Natural killer cell (primary cell): ENCODE measurements around the gene DOCK9. TPM values are rescaled to one million over a fixed set of nuclear protein-coding genes. Genes with fewer than 3 reads are reported as not detected.

Source experiments
- ATAC-seq, 3 donors: fragments of 150-1000 bp in 2 of 3; fragments of 200-7000 bp in 1 of 3; cut with Tn5 transposase; 1 replicate in 1 of 3; 2 replicates in 2 of 3; pipeline ENCODE4 v1.10.0; 2021; ENCODE audit warnings: mild to moderate bottlenecking in 2 of 3, moderate library complexity in 2 of 3
- DNase-seq, 2 donors: peaks; one replicate each; pipeline versions ENCODE4 v3.0.0 to v3.0.0-alpha.2; 2013 to 2021; ENCODE audit warnings: mixed read lengths in 1 of 2
- H3K27ac ChIP-seq: one replicate; pipeline ENCODE4 v1.5.1; 2013; ENCODE audit warnings: mild to moderate bottlenecking, low read length
- H3K27me3 ChIP-seq: one replicate; pipeline ENCODE4 v1.6.1; 2013; ENCODE audit warnings: low read length; ENCODE audit not compliant: control insufficient read depth, insufficient read depth
- H3K36me3 ChIP-seq: one replicate; pipeline ENCODE4 v1.6.1; 2013; ENCODE audit warnings: low read length; ENCODE audit not compliant: control insufficient read depth, insufficient read depth
- H3K4me1 ChIP-seq: one replicate; pipeline ENCODE4 v1.6.1; 2013; ENCODE audit warnings: low read length; ENCODE audit not compliant: control insufficient read depth, insufficient read depth
- H3K4me3 ChIP-seq: one replicate; pipeline ENCODE4 v1.5.1; 2013; ENCODE audit warnings: low read length
- H3K9me3 ChIP-seq: one replicate; pipeline ENCODE4 v1.6.1; 2013; ENCODE audit warnings: low read length; ENCODE audit not compliant: control insufficient read depth, insufficient read depth
- H3K27ac Mint-ChIP-seq, 2 donors: one replicate each; pipeline ENCODE4 v1.8.0; 2022; ENCODE audit warnings: mild to moderate bottlenecking in 2 of 2, mixed read lengths in 2 of 2, moderate library complexity in 1 of 2
- H3K27me3 Mint-ChIP-seq, 2 donors: one replicate each; pipeline ENCODE4 v1.8.0; 2022; ENCODE audit warnings: low read depth in 2 of 2, mixed read lengths in 2 of 2
- H3K36me3 Mint-ChIP-seq: one replicate; pipeline ENCODE4 v1.8.0; 2022; ENCODE audit warnings: mixed read lengths
- H3K4me1 Mint-ChIP-seq, 2 donors: one replicate each; pipeline ENCODE4 v1.8.0; 2022; ENCODE audit warnings: mixed read lengths in 2 of 2
- H3K4me3 Mint-ChIP-seq: one replicate; pipeline ENCODE4 v1.8.0; 2022; ENCODE audit warnings: mild to moderate bottlenecking, moderate library complexity, mixed read lengths
- H3K9me3 Mint-ChIP-seq, 2 donors: one replicate each; pipeline ENCODE4 v1.8.0; 2022; ENCODE audit warnings: mixed read lengths in 2 of 2
- CTCF ChIP-seq: fragments of 200-600 bp; IDR thresholded peaks from one replicate; pipeline ENCODE4 v1.8.0; 2022; ENCODE audit warnings: antibody characterized with exemption
- WGBS: methylation state at CpG from one replicate; pipeline ENCODE4 v1.1.7; 2013; ENCODE audit warnings: missing lambda C conversion rate; ENCODE audit not compliant: insufficient coverage; 5-methylcytosine and 5-hydroxymethylcytosine counted together
- intact Hi-C: fragments of 100-400 bp; cut with micrococcal nuclease; formaldehyde crosslinking; loops from one replicate; pipeline ENCODE4 v1.14.2; 2022
- total RNA-seq, 4 donors: library from RNA; stranded (reverse); fragments of 120-200 nt in 1 of 4; gene quantifications; one replicate each; pipeline versions ENCODE4 v1.2.3 to v1.2.4, GENCODE V29; 2013 to 2022

DOCK9 gene
- total RNA-seq, 3 donors from 2014 or later (not counting 1 experiment from before 2014, with no cell fraction given): 31.5 to 42.5 (median 40.9) TPM

DNA sequence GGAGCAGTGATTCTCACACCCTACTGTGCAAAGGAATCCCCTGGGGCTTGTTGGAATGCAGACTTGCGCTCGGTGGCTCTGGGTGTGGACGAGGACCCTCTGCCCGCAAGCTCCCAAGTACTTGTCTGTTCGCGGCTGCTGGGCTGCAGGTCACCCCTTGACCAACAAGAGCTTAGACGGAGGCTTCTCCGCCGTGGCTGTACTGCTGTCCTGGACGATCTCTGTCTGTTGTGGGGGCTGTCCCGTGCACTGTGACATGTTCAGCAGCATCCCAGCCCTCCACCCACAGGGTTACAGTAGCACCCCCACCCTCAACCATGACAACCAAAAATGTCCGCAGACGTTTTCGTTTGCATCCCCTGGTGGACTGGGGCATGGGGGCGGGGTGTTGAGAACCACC, 202.5 kb downstream of the DOCK9 start:
- DNase-seq: no peak
- TF ChIP-seq CTCF: no peak
- Mint-ChIP-seq H3K9me3 (no peaks in the 10 kb centered on the region), H3K27ac (no peak overlapping the region), H3K27me3 (peaks cover 0 to 8% of the 10 kb centered on the region in 2 donors), H3K4me3 (no peak overlapping the region), H3K4me1 (no peaks in the 10 kb centered on the region), H3K36me3 (no peaks in the 10 kb centered on the region)
- H3K27me3 ChIP-seq: no peaks in the 10 kb centered on the region
- WGBS: 81% methylated on average over 15 of the region's 15 CpGs
- no peak overlapping the region for H3K27ac ChIP-seq
- no peak for ATAC-seq
- intact Hi-C loops: no loop called here
- no peaks in the 10 kb centered on the region for H3K4me1 ChIP-seq
- no peaks in the 10 kb centered on the region for H3K36me3 ChIP-seq
- no peak overlapping the region for H3K4me3 ChIP-seq
- no peaks in the 10 kb centered on the region for H3K9me3 ChIP-seq

DNA sequence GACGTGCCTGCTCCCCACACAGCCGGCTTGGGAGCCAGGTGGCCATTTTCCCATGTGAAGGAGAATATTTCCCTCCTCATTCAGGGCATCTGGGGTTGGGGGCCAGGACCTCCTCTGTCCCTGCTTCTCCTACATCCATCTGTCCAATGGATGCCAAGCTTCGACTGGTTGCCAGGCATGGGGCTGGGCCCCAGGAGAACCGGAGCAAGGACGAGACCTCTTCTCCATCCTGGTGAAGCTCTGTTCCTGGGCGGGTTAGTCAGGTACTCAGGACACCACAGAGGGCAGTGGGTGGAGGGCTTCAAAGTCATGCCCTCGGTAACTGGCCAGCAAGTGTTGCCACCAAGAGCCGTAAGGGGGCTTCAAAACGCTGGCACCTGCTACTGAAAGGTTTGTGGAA, 203.1 kb downstream of the DOCK9 start:
- no peaks in the 10 kb centered on the region for H3K4me1 Mint-ChIP-seq
- no peaks in the 10 kb centered on the region for H3K9me3 Mint-ChIP-seq
- intact Hi-C loops: no loop called here
- TF ChIP-seq CTCF: no peak
- no peak overlapping the region for H3K27ac Mint-ChIP-seq
- Histone ChIP-seq H3K4me3 (no peak overlapping the region), H3K27me3 (no peaks in the 10 kb centered on the region), H3K9me3 (no peaks in the 10 kb centered on the region), H3K4me1 (no peaks in the 10 kb centered on the region), H3K36me3 (no peaks in the 10 kb centered on the region), H3K27ac (no peak overlapping the region)
- DNase-seq (no peak), ATAC-seq (no peak)
- 92% methylated on average over 9 of the region's 9 CpGs for WGBS
- no peak overlapping the region for H3K4me3 Mint-ChIP-seq
- peaks cover 0 to 8% of the 10 kb centered on the region in 2 donors for H3K27me3 Mint-ChIP-seq
- no peaks in the 10 kb centered on the region for H3K36me3 Mint-ChIP-seq

GRCh38 chr13:98773921-98774320, 203.9 kb downstream of the DOCK9 start:
- Mint-ChIP-seq H3K36me3 (no peaks in the 10 kb centered on the region), H3K27me3 (peaks cover 8 to 13% of the 10 kb centered on the region in 2 donors), H3K4me1 (no peaks in the 10 kb centered on the region), H3K9me3 (no peaks in the 10 kb centered on the region), H3K4me3 (no peak overlapping the region), H3K27ac (no peak overlapping the region)
- Histone ChIP-seq H3K9me3 (no peaks in the 10 kb centered on the region), H3K27ac (no peak overlapping the region), H3K4me3 (no peak overlapping the region), H3K36me3 (no peaks in the 10 kb centered on the region), H3K4me1 (no peaks in the 10 kb centered on the region), H3K27me3 (no peaks in the 10 kb centered on the region)
- no peak for DNase-seq
- intact Hi-C loops: no loop called here
- no peak for TF ChIP-seq CTCF
- WGBS: 91% methylated on average over 20 of the region's 20 CpGs
- ATAC-seq: no peak

DNA sequence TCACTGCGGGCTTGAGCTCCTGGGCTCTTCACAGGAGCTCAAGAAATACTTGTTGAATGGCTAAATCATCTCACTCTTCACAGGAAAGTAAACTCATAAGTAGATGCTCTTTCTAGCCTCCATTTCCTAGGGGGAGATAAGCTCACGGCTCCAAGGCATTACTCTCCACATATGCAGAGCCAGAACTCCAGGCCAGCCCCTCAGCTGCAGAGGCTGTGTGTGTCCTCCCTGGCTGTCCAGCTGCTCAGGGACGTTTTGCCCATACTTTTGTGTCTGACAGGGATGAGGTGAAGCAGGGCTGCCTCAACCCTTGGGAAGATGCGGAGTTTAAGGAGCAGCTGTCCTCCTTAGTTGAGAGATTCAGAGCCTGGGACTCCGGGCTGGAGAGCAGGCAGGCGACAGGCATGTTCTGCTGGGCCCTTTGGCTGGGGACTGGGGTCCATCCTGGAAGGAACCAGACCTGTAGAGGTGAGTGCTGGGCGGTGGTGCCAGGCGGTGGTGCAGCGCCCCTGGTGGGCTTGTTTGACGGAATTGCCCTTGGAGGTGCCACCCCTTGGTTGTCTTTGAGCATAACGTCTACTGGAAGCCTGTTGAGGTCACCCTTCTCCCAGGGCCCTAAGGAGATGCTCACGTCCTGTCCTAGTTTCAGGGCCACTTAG, 204.9 kb downstream of the DOCK9 start:
- ATAC-seq (no peak), DNase-seq (no peak)
- H3K4me1 ChIP-seq: no peaks in the 10 kb centered on the region
- H3K27me3 ChIP-seq: no peaks in the 10 kb centered on the region
- no peak overlapping the region for H3K4me3 ChIP-seq
- no peak overlapping the region for H3K27ac ChIP-seq
- Mint-ChIP-seq H3K4me3 (no peak overlapping the region), H3K36me3 (no peaks in the 10 kb centered on the region), H3K9me3 (no peaks in the 10 kb centered on the region), H3K27ac (no peak overlapping the region), H3K27me3 (peaks cover 12 to 16% of the 10 kb centered on the region in 2 donors), H3K4me1 (no peaks in the 10 kb centered on the region)
- H3K36me3 ChIP-seq: no peaks in the 10 kb centered on the region
- intact Hi-C loops: no loop called here
- H3K9me3 ChIP-seq: no peaks in the 10 kb centered on the region
- no peak for TF ChIP-seq CTCF
- WGBS: 80% methylated on average over 12 of the region's 12 CpGs
